KG1 (cell line): ENCODE results near the gene SIGLEC1.

Experiments used
- DNase-seq: peaks from one replicate; lab custom pipeline; 2025; lab: John Stamatoyannopoulos, UW

The SIGLEC1 gene

GRCh38 chr20:3728876-3729275 lies 16.5 kb upstream of the SIGLEC1 start:
- no peak for DNase-seq

DNA sequence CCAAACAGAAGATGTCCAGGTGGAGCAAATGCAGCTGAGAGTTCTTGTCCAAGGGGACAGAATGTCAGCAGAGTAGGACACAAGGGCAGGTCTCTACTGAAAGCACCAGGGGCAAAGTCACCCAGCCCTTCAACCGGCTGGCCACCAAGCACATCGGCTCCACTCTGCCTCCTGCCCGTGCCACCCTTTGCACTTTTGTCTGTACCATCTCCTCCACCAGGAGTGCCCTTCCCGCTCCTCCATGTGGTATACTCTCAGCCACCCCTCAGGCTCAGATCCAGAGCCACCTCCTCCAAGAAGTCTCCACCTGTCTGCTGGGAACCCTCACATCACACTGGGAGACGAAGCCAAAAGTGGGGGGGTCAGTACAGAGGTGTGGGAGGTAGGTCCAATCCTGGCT lies 16.0 kb upstream of the SIGLEC1 start:
- no peak for DNase-seq

DNA sequence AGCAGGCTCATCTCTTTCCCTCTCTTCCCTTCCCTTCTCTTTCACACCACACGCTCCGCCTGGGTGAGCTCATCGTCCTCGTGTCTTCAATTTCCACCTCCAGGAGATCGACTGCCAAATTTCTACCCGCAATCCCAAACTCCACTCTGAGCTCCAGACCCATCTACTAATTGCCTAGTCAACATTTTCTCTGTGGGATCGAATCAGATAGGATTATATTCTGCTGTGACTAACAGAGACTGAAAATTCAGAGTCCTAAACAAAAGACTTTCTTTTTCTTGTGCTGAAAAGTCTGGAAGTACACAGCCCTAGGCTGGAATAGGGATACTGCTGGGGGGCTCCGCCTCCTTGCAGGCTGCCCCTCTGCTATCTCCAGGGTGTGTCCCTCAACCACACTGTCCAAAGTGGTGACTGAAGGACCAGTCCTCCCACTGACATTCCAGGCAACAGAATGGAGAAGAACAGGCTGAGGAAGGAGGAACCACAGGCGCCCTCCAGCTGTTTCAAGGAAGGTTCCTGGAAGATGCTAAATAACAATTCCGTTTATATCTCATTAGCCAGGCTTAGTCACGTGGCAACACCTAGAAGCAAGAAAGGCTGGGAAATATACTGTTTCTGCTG lies 15.1 kb upstream of the SIGLEC1 start:
- no peak for DNase-seq

DNA sequence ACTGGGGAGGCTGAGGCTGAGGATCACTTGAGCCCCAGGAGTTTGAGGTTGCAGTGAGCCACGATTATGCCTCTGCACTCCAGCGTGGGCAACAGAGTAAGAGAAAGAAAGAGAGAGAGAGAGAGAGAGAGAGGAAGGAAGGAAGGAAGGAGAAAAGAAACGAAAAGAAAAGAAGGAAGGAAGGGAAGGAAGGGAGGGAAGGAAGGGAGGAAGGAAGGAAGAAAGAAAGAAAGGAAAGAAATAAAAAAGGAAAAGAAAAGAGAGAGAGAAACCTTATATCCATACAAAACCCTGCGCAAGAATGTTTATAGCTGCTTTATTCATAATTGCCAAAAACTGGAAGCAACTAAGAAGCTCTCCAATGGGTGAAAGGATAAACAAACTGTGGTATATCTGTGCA lies 12.0 kb upstream of the SIGLEC1 start:
- DNase-seq = no peak

DNA sequence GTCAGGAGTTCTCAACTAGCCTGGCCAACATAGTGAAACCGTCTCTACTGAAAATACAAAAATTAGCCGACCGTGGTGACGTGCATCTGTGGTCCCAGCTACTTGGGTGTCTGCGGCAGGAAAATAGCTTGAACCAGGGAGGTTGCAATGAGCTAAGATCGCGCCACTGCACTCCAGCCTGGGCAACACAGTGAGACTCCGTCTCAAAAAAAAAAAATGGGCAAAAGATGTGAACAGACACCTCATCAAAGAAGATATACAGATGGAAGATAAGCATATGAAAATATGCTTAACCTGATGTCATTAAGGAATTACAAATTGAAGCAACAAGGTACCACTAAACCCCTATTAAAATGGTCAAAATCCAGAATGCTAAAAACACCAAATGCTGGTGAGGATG lies 10.9 kb upstream of the SIGLEC1 start:
- no peak for DNase-seq

DNA sequence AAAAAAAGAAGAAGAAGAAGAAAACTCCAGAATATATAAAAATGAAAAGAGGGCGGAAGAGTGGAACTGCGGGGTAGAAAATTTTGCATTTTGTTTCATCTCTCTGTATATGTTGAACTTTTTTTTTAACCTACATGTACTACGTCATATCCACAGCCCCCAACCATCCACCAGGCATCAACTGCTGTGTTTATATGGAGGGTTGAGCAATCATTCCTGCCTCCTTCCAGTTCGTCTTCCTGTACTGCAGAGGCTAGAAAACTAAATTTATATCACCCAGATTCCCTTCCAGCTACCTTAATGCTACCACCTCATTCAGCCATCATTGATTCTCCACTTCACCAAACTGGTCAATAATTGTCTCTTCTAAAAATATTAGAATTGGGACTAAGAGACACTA lies 9.5 kb upstream of the SIGLEC1 start:
- DNase-seq = no peak

GRCh38 chr20:3720626-3721025 lies 8.2 kb upstream of the SIGLEC1 start:
- DNase-seq = no peak

DNA sequence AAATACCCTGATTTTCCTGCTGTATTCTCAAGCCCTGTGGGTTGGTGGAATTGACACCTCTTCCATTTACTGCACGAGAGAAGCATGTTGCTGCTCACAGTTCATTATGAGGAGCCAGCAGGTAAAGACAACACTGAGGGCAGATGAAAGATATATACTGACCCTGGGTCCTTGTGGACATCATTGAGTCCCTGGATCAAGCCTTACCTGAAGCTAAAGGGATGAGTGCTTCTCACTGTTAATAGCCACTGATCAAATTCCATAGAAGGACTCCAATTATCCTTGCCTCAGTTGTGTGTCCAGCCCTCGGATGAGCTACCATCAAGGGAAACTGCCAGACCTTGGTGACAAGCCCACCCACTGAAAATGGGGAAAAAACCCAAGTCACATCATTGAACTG lies 7.7 kb upstream of the SIGLEC1 start:
- no peak for DNase-seq

GRCh38 chr20:3719046-3719445 lies 6.6 kb upstream of the SIGLEC1 start:
- no peak for DNase-seq

DNA sequence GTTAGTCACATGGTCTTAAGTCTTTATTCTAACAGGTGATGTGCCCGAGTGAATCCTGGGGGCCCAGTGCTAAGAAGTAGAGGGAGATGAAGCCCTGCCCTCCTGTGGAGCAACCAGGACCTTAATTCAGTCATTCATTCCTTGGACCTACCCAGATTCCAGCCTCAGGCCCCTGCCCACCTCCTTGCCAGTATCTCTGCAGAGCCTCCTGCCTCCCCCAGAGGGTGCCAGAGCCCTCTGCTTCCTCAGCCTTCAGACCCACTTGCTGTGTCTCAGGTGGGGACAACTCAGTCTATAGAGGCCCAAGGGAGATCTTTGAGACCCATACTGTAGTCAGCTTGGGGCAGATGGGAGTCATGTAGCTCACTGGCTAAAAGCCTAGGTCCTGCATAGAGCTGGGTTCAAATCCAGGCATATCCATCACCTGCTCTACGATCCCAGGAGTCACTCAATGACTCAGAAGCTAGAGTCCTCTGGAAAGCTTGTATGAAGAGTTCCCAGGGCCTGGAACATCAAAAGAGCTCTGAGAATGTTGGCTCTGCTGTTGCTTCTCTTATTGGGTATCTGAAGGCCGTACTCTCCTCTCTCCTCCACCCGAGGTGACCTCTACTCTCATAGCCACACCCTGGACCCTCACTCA lies 3.9 kb upstream of the SIGLEC1 start:
- no peak for DNase-seq

GRCh38 chr20:3714092-3714491 lies 1.7 kb upstream of the SIGLEC1 start:
- no peak for DNase-seq

DNA sequence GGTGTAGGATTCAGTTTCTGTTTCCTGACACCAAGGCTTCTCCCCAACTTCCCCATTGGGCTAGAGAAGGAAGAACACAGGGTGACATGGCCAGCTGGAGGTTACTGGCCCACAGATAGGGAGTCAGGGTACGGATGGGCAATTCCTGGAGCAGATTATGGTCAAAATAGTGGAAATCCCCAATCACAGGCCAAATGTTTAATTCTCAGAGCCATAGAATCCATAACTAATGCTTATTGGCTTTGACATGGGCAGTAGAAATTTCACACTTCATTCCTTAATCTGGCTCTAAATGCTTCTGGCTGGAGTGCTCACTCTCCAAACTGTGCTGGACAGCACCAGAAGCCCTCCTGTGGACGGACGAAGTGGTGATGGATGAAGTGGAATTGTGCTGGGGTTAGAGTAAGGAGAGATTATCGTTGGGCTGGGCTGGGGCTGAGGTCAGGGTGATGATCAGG lies 887 bp downstream of the SIGLEC1 start:
- DNase-seq = no peak

DNA sequence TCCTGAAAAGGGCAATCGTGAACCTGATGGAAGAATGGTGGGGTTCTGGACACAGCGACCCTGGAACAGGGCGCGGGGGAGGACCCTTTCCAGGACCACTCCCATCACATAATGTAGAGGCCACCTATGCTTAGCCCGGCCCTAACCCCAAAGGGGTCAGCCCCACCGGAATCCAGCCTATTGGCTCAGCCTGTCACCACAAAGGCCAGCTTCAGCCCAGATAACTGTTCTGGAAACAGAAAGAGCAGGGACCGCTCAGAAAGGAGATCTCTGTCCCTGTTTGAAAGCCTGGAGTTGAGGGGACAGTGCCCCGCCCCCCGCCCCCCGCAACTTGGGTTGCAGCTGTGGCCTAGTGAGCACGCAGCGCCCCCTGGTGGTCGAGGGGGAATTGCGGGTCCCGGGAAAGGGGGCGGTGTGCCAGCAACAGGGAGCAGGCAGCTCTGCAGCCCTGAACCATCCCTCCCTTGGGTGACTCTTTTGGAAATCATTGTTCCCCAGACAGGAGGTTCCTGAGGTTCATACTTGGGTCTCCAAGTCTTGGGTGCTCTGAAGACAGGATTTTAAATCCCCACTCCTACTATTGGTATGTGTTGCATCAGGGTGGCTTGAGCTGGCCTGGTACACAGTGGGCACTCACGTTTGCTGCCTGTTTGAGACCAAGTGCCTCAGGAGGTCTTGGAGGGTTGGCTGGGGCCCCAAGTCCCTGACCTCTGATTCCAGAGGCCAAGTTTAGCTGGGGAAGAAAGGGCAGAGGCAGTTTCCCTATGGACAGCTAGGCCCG lies 1.5 kb downstream of the SIGLEC1 start:
- DNase-seq = peak; percentile 14

GRCh38 chr20:3710011-3710466 lies 2.4 kb downstream of the SIGLEC1 start:
- no peak for DNase-seq

GRCh38 chr20:3707508-3707899 lies 4.9 kb downstream of the SIGLEC1 start:
- no peak for DNase-seq

DNA sequence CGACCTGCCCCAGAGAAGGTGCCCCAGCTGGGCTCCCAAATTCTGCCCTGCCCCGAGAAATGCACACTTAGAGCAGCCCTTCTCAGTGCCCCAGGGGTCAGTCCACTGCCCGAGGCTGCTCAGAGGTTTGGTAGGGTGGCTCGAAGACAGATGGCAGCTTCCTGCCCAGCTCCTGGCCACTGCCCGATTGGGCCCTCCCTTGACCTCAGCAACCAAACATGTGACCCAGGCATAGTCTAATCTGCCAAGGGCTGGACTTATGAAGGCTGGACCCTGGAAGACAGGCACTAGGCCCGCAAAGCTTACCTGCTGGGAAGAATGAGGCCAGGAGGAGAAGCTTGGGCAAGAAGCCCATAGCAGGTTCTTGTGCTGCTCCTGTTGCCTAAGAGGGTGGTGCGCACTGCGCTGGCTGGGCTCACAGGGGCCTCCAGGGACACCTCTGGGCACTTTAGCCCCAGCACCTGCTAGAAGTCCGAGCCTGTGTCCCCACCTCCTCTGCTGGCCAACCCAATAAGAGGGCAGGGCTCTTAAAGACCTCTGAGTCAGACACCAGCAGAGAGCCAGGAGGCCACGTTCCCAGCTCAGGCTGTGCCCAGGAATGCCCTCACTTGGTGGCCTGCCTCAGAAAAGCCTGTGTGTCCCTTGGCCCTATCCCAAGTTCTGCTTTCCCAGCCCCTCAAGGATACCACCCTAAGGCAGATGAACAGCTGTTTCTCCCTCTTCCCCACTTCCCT lies 5.5 kb downstream of the SIGLEC1 start:
- DNase-seq = no peak

GRCh38 chr20:3705970-3706739 lies 6.2 kb downstream of the SIGLEC1 start:
- no peak for DNase-seq

GRCh38 chr20:3705491-3705969 lies 6.9 kb downstream of the SIGLEC1 start:
- no peak for DNase-seq

GRCh38 chr20:3704087-3704486 lies 8.3 kb downstream of the SIGLEC1 start:
- DNase-seq = no peak

DNA sequence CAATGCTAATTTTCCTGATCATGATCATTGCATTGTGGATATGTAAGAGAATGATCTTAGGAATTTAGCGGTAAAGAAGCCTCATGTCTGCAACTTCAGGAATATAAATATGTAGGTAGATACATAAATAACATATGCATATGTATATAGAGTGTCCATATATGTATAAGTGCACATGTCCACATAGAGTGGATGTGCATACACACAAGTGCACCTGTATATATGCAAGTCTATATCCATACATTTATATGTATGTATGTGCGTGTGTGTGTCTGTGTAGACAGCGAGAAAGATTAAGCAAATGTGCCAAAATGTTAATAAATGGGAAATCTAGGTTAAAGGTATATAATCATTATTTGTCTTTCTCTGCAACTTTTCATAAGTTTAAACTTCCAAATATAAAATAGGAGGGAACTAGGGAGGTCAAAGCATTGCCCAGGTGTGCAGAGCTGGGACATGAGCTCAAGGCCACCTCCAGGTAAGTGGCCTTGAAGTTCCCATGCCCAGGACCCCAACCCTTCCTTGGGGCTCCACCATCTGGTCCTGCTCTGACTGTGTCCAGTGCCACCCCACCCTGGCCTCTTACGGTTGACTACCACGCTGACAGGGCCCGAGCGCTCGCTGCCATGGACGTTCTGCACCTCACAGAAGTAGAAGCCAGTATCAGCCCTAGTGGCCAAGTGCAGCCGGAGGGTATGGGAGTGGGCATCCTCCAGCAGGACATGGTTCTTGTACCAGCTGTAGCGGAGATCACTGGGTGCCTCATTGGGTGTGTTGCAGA lies 9.6 kb downstream of the SIGLEC1 start:
- no peak for DNase-seq
